HG02870 (cell line): Measurements from ENCODE around the gene SEPHS1.
"Not testable (repeated sequence)": the region's sequence is repeated elsewhere in the genome, so short reads cannot be mapped to it uniquely, and the experiment has no call there.

Experiments
- ATAC-seq: cut with Tn5 transposase; IDR thresholded peaks from one replicate; pipeline ENCODE4 v1.9.1; 2021; ENCODE audit warnings: mild to moderate bottlenecking, moderate library complexity; ENCODE audit not compliant: unreplicated experiment

Gene SEPHS1

GRCh38 chr10:13291821-13292773, 56.0 kb downstream of the SEPHS1 start:
- ATAC-seq, result no peak

- ATAC-seq, result no peak
Measured at GRCh38 chr10:13291061-13291460, 57.0 kb downstream of the SEPHS1 start.

GRCh38 chr10:13284050-13284449, 64.0 kb downstream of the SEPHS1 start:
- ATAC-seq, result no peak

- not testable (repeated sequence) for ATAC-seq
Measured at GRCh38 chr10:13282348-13282747, 65.7 kb downstream of the SEPHS1 start.

GRCh38 chr10:13276749-13277365, 71.2 kb downstream of the SEPHS1 start:
- no peak for ATAC-seq

- ATAC-seq, result not testable (repeated sequence)
Measured at GRCh38 chr10:13276146-13276545, 71.9 kb downstream of the SEPHS1 start.

- no peak for ATAC-seq
Measured at GRCh38 chr10:13272164-13272571, 75.9 kb downstream of the SEPHS1 start.

- peak; percentile 75 for ATAC-seq
Measured at GRCh38 chr10:13271552-13272163, 76.4 kb downstream of the SEPHS1 start.

- no peak for ATAC-seq
Measured at GRCh38 chr10:13270877-13271551, 77.1 kb downstream of the SEPHS1 start.

- no peak for ATAC-seq
Measured at GRCh38 chr10:13268841-13269240, 79.3 kb downstream of the SEPHS1 start.

- ATAC-seq, result no peak
Measured at GRCh38 chr10:13268310-13268709, 79.8 kb downstream of the SEPHS1 start.
